Measurements from ENCODE around the gene LMBRD2. TPM values are rescaled to one million over a fixed set of nuclear protein-coding genes. Genes with fewer than 3 reads are reported as not detected.

Gene LMBRD2
- total and polyA plus RNA-seq, 10 of the 15 experiments (the other 5 are each of a cell fraction or from before 2014, with no cell fraction given) = 0.90 to 9.8 (median 6.5) TPM

- FAIRE-seq (no peak), DNase-seq (ENCODE audit: low read depth, low spot score) (no peak), ATAC-seq (no peak)
- H3K36me3 ChIP-seq (ENCODE audit: control insufficient read depth in 2 of 2, insufficient read depth in 2 of 2, low read length in 1 of 2) = no peaks in the 10 kb centered on the region
- in situ Hi-C loops (cut with MboI) (no loop called here), intact Hi-C loops (cut with micrococcal nuclease; ENCODE audit: unreplicated experiment) (no loop called here)
- ChIA-PET CTCF (interaction anchor here (0.9 to 2.0 kb wide), 3 partner anchors 15 to 23 kb away, joined by 3 to 5 read pairs (median 3); no protein-coding TSS in a partner anchor), SMC1A (ENCODE audit: uncharacterized antibody, unreplicated experiment) (no interaction called here), POLR2A (no interaction called here), RAD21 (ENCODE audit: unreplicated experiment) (no interaction called here)
- no peaks in the 10 kb centered on the region for H4K20me1 ChIP-seq (ENCODE audit: control insufficient read depth, insufficient read depth)
- H3K9me3 ChIP-seq (replicated peaks; ENCODE audit: control insufficient read depth, insufficient read depth, low read length) = no peaks in the 10 kb centered on the region
- H3K79me2 ChIP-seq (ENCODE audit: control insufficient read depth, insufficient read depth, low read length) = no peaks in the 10 kb centered on the region
- no peak overlapping the region for H3K4me2 ChIP-seq (ENCODE audit: control insufficient read depth, insufficient read depth)
- H2AFZ ChIP-seq (ENCODE audit: control insufficient read depth, low read depth, low read length) = no peak overlapping the region
- TF ChIP-seq ASH2L (IDR thresholded peaks at IDR 0.05; ENCODE audit: borderline replicate concordance, low read depth) (no peak), ETV6 (conservative IDR thresholded peaks at IDR 0.05 in 1 of 2, IDR thresholded peaks at IDR 0.05 in 1 of 2; ENCODE audit: borderline replicate concordance in 1 of 2, low read depth in 1 of 2) (no peak), EP300 (IDR thresholded peaks at IDR 0.05; ENCODE audit: borderline replicate concordance in 1 of 2, control insufficient read depth in 1 of 2, low read depth in 2 of 2, low read length in 2 of 2) (no peak), CTCF (IDR thresholded peaks at IDR 0.05 in 2 of 3, conservative IDR thresholded peaks at IDR 0.05 in 1 of 3; ENCODE audit: control insufficient read depth in 2 of 3, extremely low read depth in 1 of 3, insufficient read depth in 1 of 3, low read depth in 3 of 3, low read length in 3 of 3) (no peak), NR2F1 (conservative IDR thresholded peaks at IDR 0.05) (no peak), SREBF2 (IDR thresholded peaks at IDR 0.05; ENCODE audit: low read length) (no peak), ZNF24 (IDR thresholded peaks at IDR 0.05) (no peak), SUZ12 (IDR thresholded peaks at IDR 0.05; ENCODE audit: unreplicated experiment) (no peak), SPI1 (IDR thresholded peaks at IDR 0.05; ENCODE audit: borderline replicate concordance, insufficient read depth, low read depth, low read length) (no peak), USF2 (IDR thresholded peaks at IDR 0.05; ENCODE audit: borderline replicate concordance, low read depth, low read length) (no peak), TCF3 (IDR thresholded peaks at IDR 0.05; ENCODE audit: borderline replicate concordance, insufficient read depth, low read depth, low read length) (no peak), CHD4 (IDR thresholded peaks at IDR 0.05) (no peak), REST (IDR thresholded peaks at IDR 0.05; ENCODE audit: low read depth, low read length) (no peak), TAF1 (IDR thresholded peaks at IDR 0.05; ENCODE audit: borderline replicate concordance, low read depth, low read length) (no peak)
- H3K9ac ChIP-seq (ENCODE audit: control insufficient read depth, insufficient read depth, low read length) = no peak overlapping the region
- H3K4me3 ChIP-seq = no peak overlapping the region
- H3K4me1 ChIP-seq (ENCODE audit: control insufficient read depth, insufficient read depth, low read length) = no peaks in the 10 kb centered on the region
- no peak overlapping the region for H3K27ac ChIP-seq (ENCODE audit: control insufficient read depth, insufficient read depth)
- no TSS peak for BruUV-seq (replicated peaks)
- no peaks in the 10 kb centered on the region for H3K27me3 ChIP-seq (replicated peaks in 1 of 2; ENCODE audit: control insufficient read depth in 2 of 2, insufficient read depth in 2 of 2, low read length in 1 of 2)
Observed at GRCh38 chr5:36096486-36096885, 55.2 kb downstream of the LMBRD2 start.
